SK-N-SH (cell line): ENCODE measurements around the gene JAG2. TPM values are rescaled to one million over a fixed set of nuclear protein-coding genes. Genes with fewer than 3 reads are reported as not detected.

Source experiments
- CTCF ChIA-PET: fragments of 300-600, 350-600 bp; formaldehyde crosslinking; extraction: SDS; loops from one replicate; lab custom pipeline; 2021; lab: Yijun Ruan, JAX
- POLR2A ChIA-PET: fragments of 350-600 bp; sonication (Branson Sonifier 250); formaldehyde crosslinking; extraction: SDS; loops from one replicate; lab custom pipeline; 2020; ENCODE audit warnings: antibody characterized with exemption, inconsistent platforms; lab: Yijun Ruan, JAX
- DNase-seq: peaks from one replicate; pipeline ENCODE4 v3.0.0; 2012
- H2AFZ ChIP-seq: fragments of 200-600 bp; sonication (generic); 2 replicates; pipeline ENCODE4 v1.8.1; 2016; ENCODE audit warnings: antibody characterized with exemption, mild to moderate bottlenecking, low read depth
- H3F3A ChIP-seq: fragments of 200-600 bp; sonication (generic); replicated peaks from 2 replicates; pipeline ENCODE3; 2016; ENCODE audit warnings: antibody characterized with exemption, mild to moderate bottlenecking; ENCODE audit not compliant: insufficient read depth
- H3K27ac ChIP-seq, 2 experiments: fragments of 200-500 bp in 1 of 2; fragments of 200-600 bp in 1 of 2; sonication (Bioruptor generic) in 1 of 2; sonication (generic), shearing (Covaris generic) in 1 of 2; 2 replicates each; pipeline versions ENCODE4 v1.5.1 to v1.6.1; 2014 to 2016; ENCODE audit warnings: low read depth in 2 of 2, inconsistent platforms in 1 of 2, low read length in 1 of 2, mild to moderate bottlenecking in 1 of 2, mixed read lengths in 1 of 2
- H3K27me3 ChIP-seq: fragments of 200-600 bp; sonication (generic), shearing (Covaris generic); 2 replicates; pipeline ENCODE4 v1.6.1; 2016; ENCODE audit warnings: mixed run types; ENCODE audit not compliant: insufficient read depth
- H3K36me3 ChIP-seq, 2 experiments: fragments of 200-500 bp in 1 of 2; fragments of 200-600 bp in 1 of 2; sonication (Bioruptor generic) in 1 of 2; sonication (generic) in 1 of 2; replicated peaks in 1 of 2; 2 replicates each; pipeline versions ENCODE3 to v1.5.1; 2014 to 2016; ENCODE audit warnings: low read length in 1 of 2, mild to moderate bottlenecking in 1 of 2; ENCODE audit not compliant: insufficient read depth in 2 of 2, control insufficient read depth in 1 of 2
- H3K4me1 ChIP-seq, 2 experiments: fragments of 200-500 bp in 1 of 2; fragments of 200-600 bp in 1 of 2; sonication (Bioruptor generic) in 1 of 2; sonication (generic), shearing (Covaris generic) in 1 of 2; 2 replicates each; pipeline versions ENCODE4 v1.5.1 to v1.6.1; 2014 to 2016; ENCODE audit warnings: low read depth in 1 of 2, low read length in 1 of 2, mixed run types in 1 of 2; ENCODE audit not compliant: insufficient read depth in 2 of 2, control insufficient read depth in 1 of 2
- H3K4me2 ChIP-seq: fragments of 200-600 bp; sonication (generic), shearing (Covaris generic); 2 replicates; pipeline ENCODE4 v1.6.1; 2017; ENCODE audit warnings: mixed run types
- H3K4me3 ChIP-seq, 2 experiments: fragments of 200-500 bp in 1 of 2; fragments of 200-600 bp in 1 of 2; sonication (Bioruptor generic) in 1 of 2; sonication (generic), shearing (Covaris generic) in 1 of 2; 2 replicates each; pipeline versions ENCODE4 v1.5.1 to v1.8.1; 2014 to 2016; ENCODE audit warnings: low read depth in 2 of 2, inconsistent platforms in 1 of 2, low read length in 1 of 2, mild to moderate bottlenecking in 1 of 2, mixed read lengths in 1 of 2, moderate library complexity in 1 of 2
- H3K79me2 ChIP-seq: fragments of 200-600 bp; sonication (generic); 2 replicates; pipeline ENCODE4 v1.8.1; 2017; ENCODE audit warnings: mild to moderate bottlenecking; ENCODE audit not compliant: insufficient read depth
- H3K9ac ChIP-seq: fragments of 200-600 bp; sonication (generic); 2 replicates; pipeline ENCODE4 v1.6.1; 2017; ENCODE audit warnings: mixed run types
- H3K9me2 ChIP-seq: fragments of 200-600 bp; sonication (generic); 2 replicates; pipeline ENCODE4 v1.6.1; 2017; ENCODE audit warnings: mixed run types
- H3K9me3 ChIP-seq: fragments of 200-600 bp; sonication (generic); 2 replicates; pipeline ENCODE4 v1.6.1; 2017; ENCODE audit warnings: mixed run types, mild to moderate bottlenecking, moderate library complexity
- H4K20me1 ChIP-seq: fragments of 200-600 bp; sonication (generic); 2 replicates; pipeline ENCODE4 v1.6.1; 2017; ENCODE audit warnings: mild to moderate bottlenecking, mixed run types; ENCODE audit not compliant: insufficient read depth
- EP300 ChIP-seq, 2 experiments: IDR thresholded peaks; 2 replicates each; pipeline versions ENCODE4 v1.4.0 to v1.6.1; 2012; ENCODE audit warnings: borderline replicate concordance in 1 of 2, low read depth in 1 of 2, low read length in 1 of 2
- EZH2phosphoT487 ChIP-seq: fragments of 200-600 bp; sonication (generic); IDR thresholded peaks from 2 replicates; pipeline ENCODE4 v1.6.1; 2017; ENCODE audit warnings: low read depth, mixed run types, mild to moderate bottlenecking, antibody characterized with exemption, moderate library complexity, borderline replicate concordance
- FOSL2 ChIP-seq: IDR thresholded peaks from 2 replicates; pipeline ENCODE4 v1.4.0; 2012; ENCODE audit warnings: low read depth, mild to moderate bottlenecking, moderate library complexity, borderline replicate concordance
- FOXM1 ChIP-seq: IDR thresholded peaks from 2 replicates; pipeline ENCODE4 v1.4.0; 2012; ENCODE audit warnings: low read depth, mild to moderate bottlenecking
- MXI1 ChIP-seq: IDR thresholded peaks from 2 replicates; pipeline ENCODE4 v1.6.1; 2012; ENCODE audit warnings: mild to moderate bottlenecking, low read depth, low read length, improper control_type of control experiment
- NFIC ChIP-seq: IDR thresholded peaks from 2 replicates; pipeline ENCODE4 v1.4.0; 2012; ENCODE audit warnings: borderline replicate concordance
- NRF1 ChIP-seq: IDR thresholded peaks from 2 replicates; pipeline ENCODE4 v1.6.1; 2012; ENCODE audit warnings: low read depth, mild to moderate bottlenecking, low read length
- POLR2AphosphoS5 ChIP-seq: IDR thresholded peaks from 2 replicates; pipeline ENCODE4 v1.6.1; 2012; ENCODE audit warnings: low read depth, low read length
- RAD21 ChIP-seq: IDR thresholded peaks from 2 replicates; pipeline ENCODE4 v1.6.1; 2012; ENCODE audit warnings: mild to moderate bottlenecking, low read length
- RCOR1 ChIP-seq: fragments of 150-350 bp; IDR thresholded peaks from 2 replicates; pipeline ENCODE4 v1.6.1; 2017; ENCODE audit warnings: antibody characterized with exemption, low read length
- TAF1 ChIP-seq: IDR thresholded peaks from 2 replicates; pipeline ENCODE4 v1.6.1; 2012; ENCODE audit warnings: low read depth, mild to moderate bottlenecking, low read length, moderate library complexity, borderline replicate concordance
- YY1 ChIP-seq: IDR thresholded peaks from 2 replicates; pipeline ENCODE4 v1.4.0; 2012; ENCODE audit warnings: low read depth, mild to moderate bottlenecking
- ZBTB33 ChIP-seq: IDR thresholded peaks from 2 replicates; pipeline ENCODE4 v1.4.0; 2012; ENCODE audit warnings: low read depth, borderline replicate concordance
- WGBS: methylation state at CpG from one replicate; pipeline ENCODE4 v1.1.6; 2017; ENCODE audit warnings: low lambda C conversion rate; 5-methylcytosine and 5-hydroxymethylcytosine counted together
- polyA plus RNA-seq, 3 experiments: library from polyadenylated mRNA; depleted of rRNA; stranded (reverse); fragments of >200 nt; gene quantifications; 2 replicates each; pipeline ENCODE4 v1.2.3, GENCODE V29; 2012
- TF ChIP-seq, protein P1 (sequence below): fragments of 200-600 bp; sonication (generic); IDR thresholded peaks from 2 replicates; pipeline ENCODE4 v1.6.1; 2017; ENCODE audit warnings: antibody characterized with exemption, mild to moderate bottlenecking, moderate library complexity

The JAG2 gene
- polyA plus RNA-seq, 1 of the 3 experiments (the other 2 are of a cell fraction) = 1.7 TPM

GRCh38 chr14:105198588-105198987, 30.0 kb upstream of the JAG2 start:
- H3K4me2 ChIP-seq = no peak overlapping the region
- DNase-seq = no peak
- no peaks in the 10 kb centered on the region for H3K27me3 ChIP-seq
- no peak overlapping the region for H3K9ac ChIP-seq
- no peak overlapping the region for H2AFZ ChIP-seq
- H4K20me1 ChIP-seq = no peaks in the 10 kb centered on the region
- no peaks in the 10 kb centered on the region for H3K9me2 ChIP-seq
- no peaks in the 10 kb centered on the region for H3K9me3 ChIP-seq
- no peak overlapping the region for H3K4me3 ChIP-seq
- H3K36me3 ChIP-seq = no peaks in the 10 kb centered on the region
- 74% methylated on average over 2 of the region's 4 CpGs for WGBS
- TF ChIP-seq, protein P1, sequence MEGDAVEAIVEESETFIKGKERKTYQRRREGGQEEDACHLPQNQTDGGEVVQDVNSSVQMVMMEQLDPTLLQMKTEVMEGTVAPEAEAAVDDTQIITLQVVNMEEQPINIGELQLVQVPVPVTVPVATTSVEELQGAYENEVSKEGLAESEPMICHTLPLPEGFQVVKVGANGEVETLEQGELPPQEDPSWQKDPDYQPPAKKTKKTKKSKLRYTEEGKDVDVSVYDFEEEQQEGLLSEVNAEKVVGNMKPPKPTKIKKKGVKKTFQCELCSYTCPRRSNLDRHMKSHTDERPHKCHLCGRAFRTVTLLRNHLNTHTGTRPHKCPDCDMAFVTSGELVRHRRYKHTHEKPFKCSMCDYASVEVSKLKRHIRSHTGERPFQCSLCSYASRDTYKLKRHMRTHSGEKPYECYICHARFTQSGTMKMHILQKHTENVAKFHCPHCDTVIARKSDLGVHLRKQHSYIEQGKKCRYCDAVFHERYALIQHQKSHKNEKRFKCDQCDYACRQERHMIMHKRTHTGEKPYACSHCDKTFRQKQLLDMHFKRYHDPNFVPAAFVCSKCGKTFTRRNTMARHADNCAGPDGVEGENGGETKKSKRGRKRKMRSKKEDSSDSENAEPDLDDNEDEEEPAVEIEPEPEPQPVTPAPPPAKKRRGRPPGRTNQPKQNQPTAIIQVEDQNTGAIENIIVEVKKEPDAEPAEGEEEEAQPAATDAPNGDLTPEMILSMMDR = peak; percentile 16; the same call in 1 of the 2 replicates
- no peak for TF ChIP-seq RCOR1
- TF ChIP-seq, all 33 proteins: peak for 1
- CTCF ChIA-PET = interaction anchor here (1.9 kb wide), 1 partner anchor 50 kb away, joined by 4 read pairs; the partner anchor contains the start of gene BTBD6
- no peaks in the 10 kb centered on the region for H3F3A ChIP-seq
- no peak overlapping the region for H3K27ac ChIP-seq
- POLR2A ChIA-PET = no interaction called here
- H3K79me2 ChIP-seq = no peaks in the 10 kb centered on the region
- H3K4me1 ChIP-seq = peaks cover 5 to 47% of the 10 kb centered on the region in 2 experiments; a peak in 2 of 4 replicates

DNA sequence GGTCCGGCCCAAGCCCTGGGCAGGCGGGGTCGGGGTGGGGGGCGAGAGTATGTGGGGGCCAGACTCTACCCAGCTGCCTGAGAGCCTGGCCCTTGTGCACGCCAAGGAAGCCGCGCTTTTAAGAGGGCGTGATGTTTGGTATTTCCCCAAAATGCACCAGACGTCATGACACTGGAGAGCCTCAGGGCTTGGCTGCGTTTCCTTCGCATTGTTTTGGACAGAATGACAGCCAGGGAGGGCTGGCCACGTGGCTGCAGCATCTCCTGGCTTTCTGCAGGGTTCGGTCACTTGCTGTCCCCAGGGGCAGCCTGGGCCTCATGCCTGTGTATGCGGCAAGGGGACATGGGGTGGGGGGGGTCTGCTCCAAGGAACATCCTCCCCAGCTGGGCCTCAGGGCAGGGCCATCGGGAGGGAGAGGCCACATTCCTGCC, 28.6 kb upstream of the JAG2 start:
- DNase-seq = no peak
- Histone ChIP-seq H3K27me3 (no peaks in the 10 kb centered on the region), H3K36me3 (no peaks in the 10 kb centered on the region), H3K9me3 (no peaks in the 10 kb centered on the region), H3K27ac (no peak overlapping the region), H2AFZ (no peak overlapping the region), H3K4me1 (peaks cover 5 to 36% of the 10 kb centered on the region in 2 experiments; a peak in 2 of 4 replicates), H3K4me2 (no peak overlapping the region), H4K20me1 (no peaks in the 10 kb centered on the region), H3F3A (no peaks in the 10 kb centered on the region), H3K4me3 (no peak overlapping the region), H3K79me2 (no peaks in the 10 kb centered on the region), H3K9ac (no peak overlapping the region), H3K9me2 (no peaks in the 10 kb centered on the region)
- ChIA-PET POLR2A (no interaction called here), CTCF (interaction anchor here (0.9 kb wide), 1 partner anchor 50 kb away, joined by 3 read pairs; no protein-coding TSS in a partner anchor)
- WGBS = 31% methylated on average over 9 of the region's 15 CpGs
- TF ChIP-seq MXI1 (peak; percentile 81), RAD21 (no peak)

DNA sequence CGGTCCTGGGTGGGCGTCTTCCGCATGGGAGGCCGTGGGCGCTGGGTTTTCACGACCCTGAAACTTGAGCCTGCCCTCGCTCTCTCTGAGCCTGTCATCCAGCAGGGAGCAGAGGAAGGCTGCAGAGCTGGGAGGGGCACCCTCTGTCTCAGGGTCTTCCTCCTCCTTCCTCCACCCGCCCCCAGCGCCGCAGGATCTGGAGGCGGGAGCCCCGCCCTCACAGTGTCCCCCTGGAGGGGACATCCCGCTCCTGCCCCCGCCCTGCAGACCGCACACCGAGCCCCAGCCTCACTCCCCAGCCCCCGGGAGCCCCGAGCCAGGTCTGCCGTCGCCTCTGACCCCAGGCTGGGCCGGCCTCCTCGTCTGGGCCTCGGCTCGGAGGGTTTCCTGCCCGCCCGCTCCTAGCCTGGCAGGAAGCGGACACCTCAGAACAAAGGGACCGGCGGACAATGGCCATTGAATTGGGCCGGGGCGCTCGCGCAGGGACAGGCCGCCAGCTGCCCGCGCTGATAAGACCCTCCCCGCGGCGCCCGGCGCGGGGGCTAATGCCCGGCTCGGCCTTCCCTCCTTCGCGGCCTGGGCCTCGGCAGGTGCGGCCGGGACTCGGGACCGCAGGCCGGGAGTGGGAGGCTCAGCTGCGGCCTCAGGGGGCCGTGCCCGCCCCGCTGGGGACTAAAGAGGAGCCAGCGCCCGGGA, 27.8 kb upstream of the JAG2 start:
- no peaks in the 10 kb centered on the region for H3K9me3 ChIP-seq
- POLR2A ChIA-PET = no interaction called here
- H3K36me3 ChIP-seq = no peaks in the 10 kb centered on the region
- no peak overlapping the region for H3K27ac ChIP-seq
- no peaks in the 10 kb centered on the region for H3K9me2 ChIP-seq
- CTCF ChIA-PET = interaction anchor here (1.3 to 1.4 kb wide), 2 partner anchors 85 to 156 kb away, joined by 4 read pairs; no protein-coding TSS in a partner anchor
- H3F3A ChIP-seq = no peaks in the 10 kb centered on the region
- WGBS = 85% methylated on average over 11 of the region's 58 CpGs
- H2AFZ ChIP-seq = no peak overlapping the region
- H3K4me1 ChIP-seq = peaks cover 5 to 28% of the 10 kb centered on the region in 2 experiments; a peak in 2 of 4 replicates
- H3K4me3 ChIP-seq = no peak overlapping the region
- no peak overlapping the region for H3K9ac ChIP-seq
- H3K79me2 ChIP-seq = no peaks in the 10 kb centered on the region
- H4K20me1 ChIP-seq = no peaks in the 10 kb centered on the region
- no peaks in the 10 kb centered on the region for H3K27me3 ChIP-seq
- DNase-seq = no peak
- H3K4me2 ChIP-seq = no peak overlapping the region
- no peak for TF ChIP-seq NRF1
- no peak for TF ChIP-seq EZH2phosphoT487
- no peak for TF ChIP-seq NFIC
- TF ChIP-seq YY1 = no peak
- no peak for TF ChIP-seq TAF1
- TF ChIP-seq RAD21 = no peak
- TF ChIP-seq, protein P1 = no peak
- TF ChIP-seq FOSL2 = no peak
- no peak for TF ChIP-seq POLR2AphosphoS5
- no peak for TF ChIP-seq MXI1
- TF ChIP-seq ZBTB33 = no peak
- TF ChIP-seq FOXM1 = no peak
- TF ChIP-seq EP300 (IDR thresholded peaks at IDR 0.05; ENCODE audit: borderline replicate concordance in 1 of 2, low read depth in 1 of 2, low read length in 1 of 2) = no peak
